Superior temporal gyrus (tissue), 1 donor: ENCODE measurements around the gene CRB2.

Experiments used
- DNase-seq: peaks from one replicate; pipeline ENCODE4 v3.0.0-alpha.2; 2016; ENCODE audit errors: extremely low spot score

Gene CRB2

DNA sequence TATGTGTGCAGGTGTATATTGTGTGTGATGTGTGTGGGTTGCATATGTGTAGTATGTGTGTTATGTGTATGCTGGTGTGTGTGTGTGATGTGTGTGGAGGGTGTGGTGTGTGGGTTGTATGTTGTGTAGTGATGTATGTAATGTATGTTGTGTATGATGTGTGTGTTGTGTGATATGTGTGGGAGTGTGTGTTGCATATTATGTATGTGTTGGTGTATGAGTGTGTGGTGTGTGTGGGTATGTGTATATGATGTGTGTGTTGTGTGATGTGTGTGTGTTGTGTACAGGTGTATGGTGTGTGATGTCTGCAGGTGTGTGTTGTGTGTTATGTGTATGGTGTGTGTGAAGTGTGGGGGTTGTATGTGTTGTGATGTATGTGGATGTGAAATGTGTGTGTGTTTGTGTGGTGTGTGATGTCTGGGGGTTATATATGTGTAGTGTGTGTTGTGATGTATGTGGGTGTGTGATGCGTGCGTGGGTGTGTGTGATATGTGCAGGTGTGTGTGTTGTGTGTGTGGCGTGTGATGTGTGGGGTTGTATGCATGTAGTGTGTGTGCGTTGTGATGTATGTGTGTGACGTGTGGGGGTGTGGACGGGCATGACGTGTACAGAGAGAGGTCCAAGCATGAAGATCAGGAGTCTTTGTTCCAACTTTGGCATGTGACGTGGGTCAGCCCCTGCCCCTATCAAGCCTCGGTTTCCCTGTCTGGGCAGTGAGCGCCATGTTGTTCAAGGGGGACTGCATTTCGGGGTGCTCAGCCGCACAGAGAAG, 8.5 kb upstream of the CRB2 start:
- DNase-seq = no peak

DNA sequence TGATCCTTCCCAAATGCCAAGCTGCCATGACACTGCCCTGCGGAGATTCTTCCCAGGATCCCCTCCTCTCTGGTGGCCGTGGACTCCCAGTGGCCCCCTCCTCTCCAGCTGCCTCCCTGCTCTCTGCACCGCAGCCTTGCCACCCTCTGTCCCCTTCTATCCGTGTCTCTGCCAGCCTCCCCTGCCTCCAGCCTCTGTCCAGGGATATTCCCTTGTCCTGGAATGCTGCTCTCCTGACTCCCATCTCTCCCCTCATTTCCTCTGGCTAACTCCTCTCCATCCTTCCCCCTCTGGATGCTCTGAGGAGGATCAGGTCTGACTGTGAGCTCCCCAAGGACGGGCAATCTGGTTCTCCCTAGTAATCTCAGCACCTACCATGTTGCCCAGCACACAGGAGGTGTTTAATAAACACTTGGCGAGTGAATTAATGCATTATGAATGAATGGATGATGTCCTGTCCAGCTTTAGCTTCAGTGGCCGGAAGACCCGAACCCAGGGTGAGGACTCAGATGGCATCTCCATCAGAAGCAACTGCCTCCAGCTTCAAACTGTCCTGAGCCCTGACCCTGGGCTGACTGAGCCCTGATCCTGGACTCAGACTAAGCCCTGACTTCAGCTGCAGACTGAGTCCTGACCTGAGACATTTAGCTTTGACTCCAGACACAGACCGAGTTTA, 7.5 kb upstream of the CRB2 start:
- DNase-seq = no peak

DNA sequence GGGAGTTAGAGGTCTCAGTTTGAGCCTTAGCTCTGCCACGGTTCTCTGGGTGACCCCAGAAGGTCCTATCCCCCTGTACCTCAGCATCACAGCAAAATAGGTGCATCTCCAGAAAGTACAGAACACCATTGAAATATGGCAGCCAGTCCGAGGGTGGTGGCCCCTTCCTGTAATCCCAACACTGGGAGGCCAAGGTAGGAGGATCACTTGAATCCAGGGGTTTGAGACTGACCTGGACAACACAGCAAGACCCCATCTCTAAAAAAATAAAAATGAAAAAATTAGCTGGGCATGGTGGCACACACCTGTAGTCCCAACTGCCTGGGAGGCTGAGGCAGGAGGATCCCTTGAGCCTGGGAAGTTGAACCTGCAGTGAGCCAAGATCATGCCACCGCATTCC, 7.0 kb upstream of the CRB2 start:
- no peak for DNase-seq

DNA sequence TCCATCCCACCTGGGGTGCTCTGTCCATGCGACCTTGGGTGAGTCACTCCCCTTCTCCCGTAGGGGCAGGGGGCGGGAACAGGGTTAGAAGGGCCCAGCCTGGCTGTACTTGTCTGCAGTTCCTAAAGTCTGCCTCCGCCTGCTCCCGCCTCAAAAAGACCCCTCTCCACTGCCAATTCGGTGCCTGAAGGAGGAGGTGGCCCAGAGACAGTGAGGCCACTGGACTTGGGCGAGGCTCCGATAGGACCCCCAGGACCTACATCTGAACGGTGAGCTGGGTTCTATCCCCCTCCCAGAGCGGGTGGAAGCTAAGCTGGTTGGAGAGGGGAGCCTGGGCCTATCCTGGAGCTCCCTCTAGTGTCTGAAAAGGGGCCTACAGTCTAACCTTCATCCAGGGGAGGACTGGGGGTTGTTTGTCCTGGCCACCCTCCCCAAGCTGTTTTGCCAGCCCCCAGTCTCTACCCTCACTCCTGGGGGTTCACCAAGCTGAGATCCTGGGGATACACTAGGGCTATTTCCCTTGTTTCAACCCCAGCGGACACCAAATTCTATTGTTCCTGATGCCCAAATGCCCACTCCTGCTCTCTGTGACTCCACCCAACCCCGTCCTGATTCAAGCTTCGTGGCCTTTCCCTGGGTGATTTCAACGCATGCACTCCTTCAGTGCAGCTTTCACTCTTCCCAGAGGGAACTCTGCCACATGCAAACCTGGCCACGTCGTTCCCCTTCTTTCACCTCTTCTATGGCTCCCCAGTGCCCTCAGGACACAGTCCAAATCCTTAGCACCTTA, 6.1 kb upstream of the CRB2 start:
- peak; percentile 85 for DNase-seq

DNA sequence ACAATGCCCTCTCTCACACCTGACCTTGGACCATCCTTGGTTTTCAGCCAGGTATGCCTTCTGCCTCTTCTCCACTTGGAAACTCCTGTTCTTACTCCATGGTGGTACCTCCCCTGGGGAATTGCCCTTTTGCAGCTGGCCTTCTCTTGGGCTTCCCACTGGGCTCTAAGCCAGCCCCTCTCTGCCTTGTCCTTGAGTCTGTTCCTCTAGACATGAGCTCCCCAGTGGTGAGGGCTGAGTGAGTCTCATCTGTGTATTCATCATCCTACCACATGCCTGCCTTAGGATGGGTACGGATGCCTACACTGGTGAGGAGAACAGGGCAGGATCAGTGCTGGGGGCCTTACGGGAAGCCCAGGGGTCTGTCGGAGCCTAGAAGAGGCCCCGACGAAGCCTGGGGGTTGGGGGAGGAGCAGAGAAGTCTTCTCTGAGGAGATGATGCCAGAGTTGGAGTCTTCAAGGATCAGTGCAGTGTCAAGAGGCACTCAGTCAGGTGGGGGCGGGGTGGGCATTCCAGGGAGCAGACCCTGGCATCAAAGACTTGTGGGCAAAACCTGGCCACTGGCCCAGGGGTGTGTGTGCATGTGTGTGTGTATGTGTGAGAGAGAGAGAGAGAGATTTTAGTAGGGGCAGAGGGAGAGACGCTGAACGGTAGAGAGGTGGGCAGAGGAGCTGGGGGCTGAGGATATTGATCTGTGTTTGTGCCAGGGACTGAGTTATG, 5.2 kb upstream of the CRB2 start:
- no peak for DNase-seq

DNA sequence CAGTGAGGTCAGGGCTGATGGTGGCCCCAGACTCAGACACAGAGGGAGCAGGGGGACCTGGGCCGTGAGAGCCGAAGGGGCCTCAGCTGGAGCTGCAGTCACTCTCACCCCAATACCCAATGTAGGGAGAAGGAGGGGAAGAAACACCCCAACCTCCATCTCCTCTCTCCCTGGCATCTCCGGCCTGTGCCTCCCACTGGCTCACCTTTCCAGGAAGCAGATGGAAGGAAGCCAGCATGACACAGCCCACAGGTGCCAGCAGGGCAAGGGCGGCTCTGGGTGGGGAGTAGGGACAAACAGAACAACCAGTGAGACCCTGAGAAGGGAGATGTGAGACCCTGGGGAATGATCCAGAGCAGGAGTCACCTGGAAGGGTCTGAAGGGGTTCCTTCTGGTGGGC, 3.0 kb upstream of the CRB2 start:
- no peak for DNase-seq

DNA sequence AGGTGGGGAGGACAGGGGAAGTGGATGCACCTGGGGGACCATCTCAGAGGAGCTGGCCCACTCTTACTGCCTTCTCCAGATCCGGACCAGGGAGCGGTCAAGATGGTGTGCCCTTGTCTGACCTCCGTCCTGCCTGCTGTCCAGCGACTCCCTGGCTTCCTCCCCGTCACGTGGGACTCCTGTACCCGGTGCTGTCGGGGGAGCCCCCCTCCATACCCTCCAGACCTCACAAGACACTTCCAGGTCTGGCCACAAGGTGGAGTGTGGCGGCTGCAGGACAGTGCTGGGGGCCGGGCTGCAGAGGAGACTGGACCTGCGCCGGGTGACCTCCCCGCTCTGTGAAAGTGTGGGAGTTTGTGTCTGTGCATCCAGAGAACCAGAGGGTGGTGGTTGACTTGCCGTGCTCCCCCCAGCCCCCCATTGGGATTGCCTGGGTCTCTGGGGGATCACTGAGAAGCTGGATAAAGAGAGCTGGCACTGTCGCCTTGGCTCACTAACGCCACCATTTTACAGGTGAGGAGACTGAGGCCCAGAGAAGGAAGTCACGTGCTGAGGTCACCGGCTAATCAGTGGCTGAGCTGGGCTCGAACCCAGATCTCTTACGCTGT, 1.9 kb upstream of the CRB2 start:
- peak; percentile 80 for DNase-seq

DNA sequence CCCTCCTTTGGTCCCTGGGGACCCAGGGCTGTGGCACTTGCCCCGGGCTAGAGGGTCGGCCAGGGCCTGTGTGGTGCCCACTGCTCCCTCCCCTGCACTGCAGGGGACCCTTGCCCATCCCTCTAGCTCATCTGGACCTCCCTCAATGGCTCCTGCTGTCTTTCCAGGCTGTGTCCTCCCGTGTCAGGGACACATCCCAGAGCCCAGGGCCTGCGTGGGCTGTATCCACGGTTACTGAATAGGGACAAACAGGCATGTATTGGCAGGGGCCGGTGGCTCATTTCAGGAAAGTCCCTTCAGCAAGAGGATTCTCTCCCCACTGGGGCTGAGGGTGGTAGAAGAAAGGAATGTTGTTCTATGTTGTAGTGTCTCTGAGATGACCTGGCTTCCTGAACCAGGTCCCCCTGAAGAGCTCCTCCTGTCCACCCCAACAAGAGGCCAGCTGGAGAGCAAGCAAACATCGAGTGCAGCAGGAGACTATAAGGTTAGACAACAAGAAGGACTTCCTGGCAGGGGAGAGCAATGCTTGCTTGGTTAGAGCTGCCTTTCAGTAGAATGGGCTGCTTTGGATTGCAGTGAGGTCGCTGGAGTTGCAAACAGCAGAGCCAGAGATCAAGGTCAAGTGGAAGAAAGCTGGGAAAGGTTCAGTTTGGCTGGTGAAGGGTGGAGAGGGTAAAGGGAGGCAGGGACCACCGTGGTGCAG, 1.0 kb upstream of the CRB2 start:
- DNase-seq = no peak

DNA sequence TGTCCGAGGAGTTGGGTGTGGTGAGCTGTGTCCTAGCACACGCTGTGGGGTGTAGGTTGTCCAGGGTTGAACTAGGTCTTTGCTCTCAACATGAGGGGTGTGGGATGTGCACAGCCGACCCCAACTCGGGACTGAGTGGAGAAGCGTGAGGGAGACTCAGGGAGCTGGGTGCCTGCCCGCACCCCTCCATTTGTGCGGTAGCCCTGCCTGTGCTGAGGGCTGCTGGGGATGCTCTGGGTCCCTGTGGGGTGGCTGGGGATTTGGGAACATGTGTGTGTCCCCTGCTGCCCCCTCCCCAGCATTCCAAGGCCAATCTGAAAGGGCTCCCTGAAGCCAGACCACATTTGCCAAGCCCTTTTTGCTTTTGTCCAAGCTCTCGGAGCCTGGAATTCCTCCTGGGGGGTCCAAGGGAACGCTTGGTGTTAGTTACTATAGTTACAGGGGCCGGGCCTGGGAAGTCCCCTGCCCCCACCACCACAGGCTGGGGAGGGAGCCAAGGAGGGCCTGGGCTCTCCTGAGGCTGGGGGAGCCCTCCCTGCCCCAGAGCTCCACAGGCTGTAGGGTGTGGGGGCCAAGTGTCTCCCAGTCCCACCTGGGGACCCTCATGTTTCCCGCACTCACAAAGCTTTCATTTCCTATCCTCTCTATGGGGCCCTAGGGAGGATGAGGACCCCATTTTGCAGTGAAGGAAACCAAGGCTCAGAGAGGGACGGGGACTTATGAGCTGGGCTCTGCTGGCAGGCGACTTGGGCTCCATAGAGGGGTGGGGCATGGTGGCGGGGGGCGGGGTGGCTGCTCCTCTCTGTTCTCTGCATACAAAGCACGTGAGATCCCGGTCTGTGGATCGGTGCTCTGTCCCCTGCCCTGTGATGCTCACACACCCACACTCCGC, 1.1 kb downstream of the CRB2 start:
- DNase-seq = no peak

DNA sequence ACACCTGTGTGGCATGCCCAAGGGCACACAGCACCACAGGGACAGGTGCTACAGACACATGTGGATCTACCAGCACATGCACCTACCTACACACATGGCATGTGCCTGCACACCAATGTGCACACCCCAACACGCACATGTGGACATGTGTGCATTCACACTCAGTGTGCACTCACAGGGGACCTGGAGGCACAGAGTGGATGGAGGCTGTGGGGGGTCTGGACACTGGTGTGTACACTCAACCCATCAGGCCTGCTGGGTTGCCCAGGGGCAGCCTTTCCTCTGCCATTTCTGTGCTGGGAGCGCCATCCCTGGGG, 1.7 kb downstream of the CRB2 start:
- DNase-seq = no peak

DNA sequence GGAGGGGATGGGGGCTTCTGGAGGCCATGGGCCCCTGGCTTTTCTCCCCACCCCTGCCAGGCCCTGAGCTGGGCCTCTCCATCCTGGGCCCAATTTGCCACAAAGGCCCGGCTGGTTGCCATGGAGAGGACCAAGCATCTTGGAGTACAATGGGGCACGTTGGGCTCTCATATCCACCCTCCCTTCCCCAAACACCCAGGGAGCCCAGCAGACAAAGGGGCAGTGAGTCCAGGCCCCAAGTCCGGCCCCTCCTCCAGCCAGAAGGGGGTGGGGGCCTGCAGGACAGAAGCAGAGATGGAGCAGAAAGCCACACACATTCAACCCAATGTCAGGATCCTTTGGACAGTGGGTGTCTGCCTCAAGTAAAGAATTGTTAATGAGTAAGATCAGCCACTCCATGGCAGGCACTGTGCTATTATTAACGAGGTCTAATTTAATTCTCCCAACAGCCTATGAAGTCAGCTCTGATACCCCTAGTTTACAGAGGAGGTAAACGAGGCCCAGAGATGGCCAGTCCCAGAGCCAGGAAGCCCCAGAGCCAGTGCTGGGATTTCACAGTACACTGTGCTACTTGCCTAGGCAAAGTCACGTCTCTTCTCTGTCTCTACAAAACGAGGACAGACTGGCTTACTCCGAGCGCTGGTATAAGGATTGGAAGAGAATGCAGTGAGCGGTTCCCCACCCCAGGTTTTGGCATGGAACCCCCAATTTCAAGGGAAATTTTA, 2.3 kb downstream of the CRB2 start:
- peak; percentile 86 for DNase-seq

DNA sequence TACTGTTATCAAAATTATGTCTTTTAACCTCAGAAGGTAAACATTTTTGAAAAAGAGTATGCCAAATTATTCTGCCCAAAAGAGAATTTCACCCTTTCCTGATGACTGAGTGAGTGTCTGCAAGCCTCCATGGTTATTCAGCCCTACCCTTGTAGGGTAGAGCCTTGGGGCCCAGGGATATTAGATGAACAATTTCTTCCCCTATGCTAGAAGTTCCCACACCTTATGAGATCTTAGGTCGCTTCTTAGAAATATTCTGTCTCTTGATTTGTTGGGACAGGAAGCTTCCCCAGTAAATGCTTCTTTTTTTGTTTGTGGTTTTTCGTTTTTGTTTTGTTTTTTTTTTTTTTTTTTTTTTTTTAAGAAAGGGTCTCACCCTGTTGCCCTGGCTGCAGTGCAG, 3.1 kb downstream of the CRB2 start:
- no peak for DNase-seq

DNA sequence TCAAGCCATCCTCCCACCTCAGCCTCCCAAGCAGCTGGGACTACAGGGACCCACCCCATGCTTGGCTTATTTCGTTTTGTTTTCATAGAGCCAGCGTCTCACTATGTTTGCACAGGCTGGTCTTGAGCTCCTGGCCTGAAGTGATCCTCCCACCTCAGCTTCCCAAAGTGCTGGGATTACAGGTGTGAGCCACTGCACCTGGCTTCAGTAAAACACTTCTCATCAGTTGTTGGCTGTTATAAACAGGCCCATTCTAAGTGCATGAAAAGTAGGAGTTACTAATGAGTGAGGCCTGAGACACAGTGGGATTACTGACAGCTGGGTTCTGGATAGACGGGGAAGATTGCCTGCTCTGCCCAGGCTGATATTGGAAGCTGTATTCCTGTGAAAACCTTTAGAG, 3.5 kb downstream of the CRB2 start:
- no peak for DNase-seq

DNA sequence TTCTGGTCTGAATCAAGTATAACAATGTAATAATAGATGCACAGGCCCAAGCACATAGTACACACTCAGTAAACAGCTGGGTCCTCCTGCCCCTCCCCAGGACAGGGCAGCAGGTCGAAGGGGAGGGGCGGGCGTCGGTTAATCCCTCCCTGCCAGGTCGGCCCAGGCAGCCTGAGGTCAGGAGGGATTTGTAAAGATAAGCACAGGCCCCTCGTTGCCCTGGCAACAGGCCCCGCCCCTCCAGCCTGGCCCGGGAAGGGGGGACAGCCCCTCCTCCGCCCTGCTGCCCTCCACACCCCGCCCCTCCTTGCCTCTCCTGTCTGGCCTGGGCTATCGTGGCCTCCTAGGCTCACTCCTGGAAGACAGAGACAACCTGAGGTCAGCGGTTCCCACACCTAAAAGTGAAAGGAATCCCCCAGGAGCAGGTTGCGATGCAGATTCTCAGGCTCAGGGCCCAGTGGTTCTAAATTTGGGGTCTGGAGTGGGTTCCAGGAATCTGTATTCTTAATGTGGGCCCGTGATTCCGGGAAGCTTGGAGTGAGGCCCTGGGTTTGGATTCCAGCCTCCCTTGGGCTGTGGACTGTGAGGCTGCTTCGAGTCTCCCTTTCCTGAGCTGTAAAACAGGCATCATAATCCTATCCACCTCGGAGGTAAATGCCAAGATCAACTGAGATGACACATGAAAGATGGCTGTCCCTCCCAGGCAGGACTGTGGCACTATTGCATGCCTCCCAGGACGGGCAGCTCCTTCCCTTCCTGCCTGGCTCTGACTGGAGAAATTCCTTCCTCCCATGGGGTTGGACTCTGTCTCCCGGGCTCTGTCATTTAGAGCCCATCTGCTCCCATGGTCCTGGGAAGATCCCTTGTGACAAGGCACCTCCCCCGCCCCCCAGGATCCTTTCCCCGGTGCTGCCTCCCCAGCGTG, 4.4 kb downstream of the CRB2 start:
- DNase-seq = no peak

DNA sequence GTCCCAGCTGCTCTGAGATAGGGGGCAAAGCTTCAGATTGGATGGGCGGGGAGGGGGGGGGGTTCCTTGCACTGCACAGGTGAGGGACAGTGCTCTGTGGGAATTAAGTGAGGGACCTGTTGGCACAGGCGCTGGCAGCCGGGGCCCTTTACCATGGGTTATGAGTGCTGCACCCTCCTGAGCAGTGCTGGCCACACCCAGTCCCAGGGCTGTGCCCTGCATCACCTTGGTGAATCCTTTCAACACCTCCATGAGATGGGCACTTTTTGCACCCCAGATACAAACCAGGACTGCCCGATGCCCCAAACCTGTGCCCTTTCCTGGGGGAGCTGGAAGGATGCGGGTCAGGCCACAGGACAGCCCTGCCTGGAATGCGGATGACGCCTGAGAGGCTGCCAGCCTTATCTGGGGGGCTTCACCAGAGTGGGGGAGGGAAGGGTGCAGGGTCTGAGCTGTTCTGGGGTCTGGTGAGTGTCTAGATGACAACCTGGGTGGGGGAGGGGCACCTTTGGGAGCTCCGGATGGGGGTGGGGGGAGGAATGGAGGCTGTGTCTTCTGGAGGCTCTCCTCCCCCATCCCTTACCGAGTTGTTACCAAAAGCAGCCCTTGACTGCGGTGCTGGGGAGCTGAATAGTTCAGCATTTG, 5.2 kb downstream of the CRB2 start:
- no peak for DNase-seq

DNA sequence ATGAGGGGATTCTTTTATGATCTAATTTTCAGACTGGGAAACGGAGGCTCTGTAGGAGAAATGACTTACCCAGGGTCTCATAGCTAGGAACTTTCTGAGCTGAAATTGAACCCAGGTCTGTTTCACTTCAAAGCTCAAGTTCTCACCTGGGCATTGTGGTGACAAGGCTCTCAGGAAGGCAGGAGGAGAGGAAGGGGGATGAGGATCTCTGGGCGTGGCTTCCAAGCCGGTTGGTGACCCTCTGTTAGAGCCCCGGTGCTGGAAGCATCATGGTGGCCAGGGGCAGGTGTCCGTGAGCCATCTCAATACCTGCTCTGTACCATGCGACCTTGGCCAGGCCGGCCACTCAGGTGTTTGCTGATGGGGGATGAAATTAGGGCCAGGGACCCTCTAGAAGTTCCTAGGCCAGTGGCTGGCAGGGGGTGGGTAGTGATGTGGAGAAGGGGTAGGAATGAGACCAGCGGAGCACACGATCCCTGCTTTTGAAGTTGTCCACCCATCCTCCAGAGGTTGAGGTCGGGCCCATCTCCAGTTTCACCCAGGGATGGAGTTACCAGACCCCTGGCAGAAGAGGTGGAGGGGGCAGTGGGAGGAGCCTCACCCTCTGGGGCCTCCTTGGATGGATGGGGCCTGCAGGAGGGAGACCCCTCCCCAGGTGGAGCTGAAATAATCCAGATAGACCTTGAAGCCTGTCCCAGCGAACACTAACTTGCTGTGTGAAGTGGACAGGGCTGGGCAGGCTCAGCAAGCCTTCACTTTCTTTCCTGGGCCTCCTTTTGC, 5.9 kb downstream of the CRB2 start:
- DNase-seq = no peak

DNA sequence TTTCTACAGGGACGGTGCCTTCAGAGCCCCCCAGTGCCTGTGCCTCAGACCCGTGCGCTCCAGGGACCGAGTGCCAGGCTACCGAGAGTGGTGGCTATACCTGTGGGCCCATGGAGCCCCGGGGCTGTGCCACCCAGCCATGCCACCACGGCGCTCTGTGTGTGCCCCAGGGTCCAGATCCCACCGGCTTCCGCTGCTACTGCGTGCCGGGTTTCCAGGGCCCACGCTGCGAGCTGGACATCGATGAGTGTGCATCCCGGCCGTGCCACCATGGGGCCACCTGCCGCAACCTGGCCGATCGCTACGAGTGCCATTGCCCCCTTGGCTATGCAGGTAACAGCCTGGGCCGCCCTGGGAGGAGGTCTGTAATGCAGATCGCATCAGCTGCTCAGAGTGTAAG, 6.9 kb downstream of the CRB2 start:
- DNase-seq = no peak
